NT2/D1 (cell line): ENCODE data around the gene ZNF70.

Experiments used
- DNase-seq: peaks from one replicate; pipeline ENCODE4 v3.0.0-alpha.2; 2011; ENCODE audit warnings: low read depth, low spot score
- H3K27me3 ChIP-seq: 2 replicates; pipeline ENCODE4 v1.6.0; 2011; ENCODE audit warnings: mild to moderate bottlenecking; ENCODE audit not compliant: insufficient read length, insufficient read depth
- H3K36me3 ChIP-seq: 2 replicates; pipeline ENCODE4 v1.6.1; 2011; ENCODE audit warnings: mild to moderate bottlenecking, low read length, mixed read lengths; ENCODE audit not compliant: insufficient read depth, insufficient read length
- H3K4me1 ChIP-seq: 2 replicates; pipeline ENCODE4 v1.5.1; 2011; ENCODE audit not compliant: insufficient read depth, insufficient read length
- H3K4me3 ChIP-seq: 2 replicates; pipeline ENCODE4 v1.5.1; 2011; ENCODE audit warnings: low read depth; ENCODE audit not compliant: insufficient read length
- H3K9ac ChIP-seq: 2 replicates; pipeline ENCODE4 v1.6.0; 2011; ENCODE audit warnings: low read depth; ENCODE audit not compliant: insufficient read length
- H3K9me3 ChIP-seq: 2 replicates; pipeline ENCODE4 v1.5.1; 2011; ENCODE audit warnings: mild to moderate bottlenecking, low read length; ENCODE audit not compliant: insufficient read depth
- SUZ12 ChIP-seq: IDR thresholded peaks from 2 replicates; pipeline ENCODE4 v1.6.1; 2011; ENCODE audit not compliant: insufficient read length, insufficient read depth; ENCODE audit errors: extremely low read depth
- YY1 ChIP-seq: IDR thresholded peaks from 2 replicates; pipeline ENCODE4 v1.6.1; 2011; ENCODE audit not compliant: insufficient read length, insufficient read depth
- ZNF274 ChIP-seq: IDR thresholded peaks from 2 replicates; pipeline ENCODE4 v1.6.1; 2011; ENCODE audit warnings: mild to moderate bottlenecking, low read depth, low read length

ZNF70 gene

DNA sequence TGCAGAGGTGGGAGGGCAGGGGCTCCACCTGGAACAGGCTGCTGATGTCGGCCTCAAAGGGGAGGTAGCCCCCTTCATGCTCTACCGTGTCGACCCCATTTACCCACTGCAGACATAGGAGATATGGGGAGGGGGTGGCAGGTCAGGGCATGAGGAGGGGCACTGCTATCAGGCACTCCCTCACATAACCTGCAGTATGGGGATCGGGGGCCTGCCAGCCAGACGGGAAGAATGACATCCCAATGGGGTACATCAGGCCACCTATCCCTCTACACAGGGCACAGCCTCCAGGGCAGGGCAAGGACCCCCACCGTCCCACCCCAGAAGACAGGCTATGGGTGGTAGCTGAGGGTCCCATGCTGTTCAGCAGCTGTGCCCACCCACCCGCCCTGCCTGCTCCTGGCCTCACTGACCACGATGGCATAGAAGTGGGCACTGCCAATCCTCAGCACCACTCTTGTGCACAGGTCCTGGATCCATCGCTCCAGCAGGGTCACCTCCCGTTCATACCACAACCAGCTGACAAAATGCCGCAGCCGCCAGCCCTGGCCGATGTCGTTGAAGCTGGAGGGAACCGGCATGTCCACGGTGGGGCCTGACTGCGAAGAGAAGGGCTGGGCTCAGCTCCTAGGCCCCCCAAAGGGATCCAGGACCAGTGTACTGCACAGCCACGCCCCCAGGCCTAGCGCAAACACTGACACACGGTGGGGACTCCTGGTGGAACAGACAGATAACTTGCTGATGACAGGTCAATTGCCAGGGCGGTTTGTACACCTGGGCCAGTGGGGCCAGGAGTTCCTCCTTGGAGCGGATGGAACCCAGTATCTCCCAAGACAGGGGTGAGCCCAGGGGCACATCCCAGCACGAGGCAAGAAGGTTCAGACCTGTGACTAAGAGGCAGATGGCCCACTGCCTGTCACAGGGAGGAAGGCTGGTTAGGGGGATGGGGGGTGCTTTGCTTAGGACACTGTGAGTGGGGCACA is 36.0 kb downstream of the ZNF70 start:
- H3K27me3 ChIP-seq: no peaks in the 10 kb centered on the region
- H3K4me1 ChIP-seq: no peaks in the 10 kb centered on the region
- no peak overlapping the region for H3K4me3 ChIP-seq
- peaks cover 15% of the 10 kb centered on the region for H3K36me3 ChIP-seq
- H3K9ac ChIP-seq: no peak overlapping the region
- H3K9me3 ChIP-seq: no peaks in the 10 kb centered on the region
- TF ChIP-seq SUZ12 (no peak), YY1 (no peak), ZNF274 (no peak)
- DNase-seq: no peak

GRCh38 chr22:23713696-23714595 is 37.0 kb downstream of the ZNF70 start:
- Histone ChIP-seq H3K4me3 (no peak overlapping the region), H3K36me3 (peaks cover 15% of the 10 kb centered on the region), H3K4me1 (no peaks in the 10 kb centered on the region), H3K27me3 (no peaks in the 10 kb centered on the region), H3K9ac (no peak overlapping the region), H3K9me3 (no peaks in the 10 kb centered on the region)
- TF ChIP-seq ZNF274 (no peak), YY1 (no peak), SUZ12 (no peak)
- DNase-seq: no peak

GRCh38 chr22:23712256-23712655 is 38.7 kb downstream of the ZNF70 start:
- no peak overlapping the region for H3K9ac ChIP-seq
- H3K36me3 ChIP-seq: peaks cover 16% of the 10 kb centered on the region
- no peak overlapping the region for H3K4me3 ChIP-seq
- no peaks in the 10 kb centered on the region for H3K4me1 ChIP-seq
- no peaks in the 10 kb centered on the region for H3K9me3 ChIP-seq
- H3K27me3 ChIP-seq: no peaks in the 10 kb centered on the region
- TF ChIP-seq YY1: no peak
- TF ChIP-seq SUZ12: no peak
- no peak for TF ChIP-seq ZNF274
- no peak for DNase-seq

GRCh38 chr22:23709107-23709506 is 41.8 kb downstream of the ZNF70 start:
- Histone ChIP-seq H3K27me3 (no peaks in the 10 kb centered on the region), H3K4me1 (no peaks in the 10 kb centered on the region), H3K4me3 (no peak overlapping the region), H3K9ac (no peak overlapping the region), H3K36me3 (peaks cover 22% of the 10 kb centered on the region), H3K9me3 (no peaks in the 10 kb centered on the region)
- TF ChIP-seq SUZ12: no peak
- TF ChIP-seq ZNF274: no peak
- no peak for TF ChIP-seq YY1
- DNase-seq: no peak

DNA sequence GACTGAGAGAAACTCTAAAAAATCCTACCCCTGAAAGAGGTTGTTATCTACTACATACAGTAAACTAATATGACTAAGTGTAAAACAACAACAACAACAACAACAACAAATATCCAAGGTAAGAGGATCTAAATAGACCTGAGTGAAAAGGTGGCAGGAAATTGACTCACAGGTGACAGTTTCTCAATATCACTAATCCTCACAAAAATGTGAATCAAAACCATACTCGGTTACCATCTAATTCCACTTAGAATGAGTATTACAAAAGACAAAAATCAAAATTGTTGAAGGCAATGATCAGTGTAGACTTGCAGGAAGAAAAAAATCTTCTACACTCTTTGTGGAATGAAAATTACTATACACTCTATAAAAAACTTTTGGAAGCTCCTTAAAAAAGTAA is 42.6 kb downstream of the ZNF70 start:
- Histone ChIP-seq H3K36me3 (peaks cover 17% of the 10 kb centered on the region), H3K9me3 (no peaks in the 10 kb centered on the region), H3K27me3 (no peaks in the 10 kb centered on the region), H3K9ac (no peak overlapping the region), H3K4me1 (no peaks in the 10 kb centered on the region), H3K4me3 (no peak overlapping the region)
- TF ChIP-seq SUZ12 (no peak), YY1 (no peak), ZNF274 (no peak)
- no peak for DNase-seq

- H3K27me3 ChIP-seq: no peaks in the 10 kb centered on the region
- H3K4me3 ChIP-seq: no peak overlapping the region
- DNase-seq: no peak
- peaks cover 12% of the 10 kb centered on the region for H3K36me3 ChIP-seq
- TF ChIP-seq ZNF274 (no peak), YY1 (no peak), SUZ12 (no peak)
- no peaks in the 10 kb centered on the region for H3K9me3 ChIP-seq
- H3K9ac ChIP-seq: no peak overlapping the region
- no peaks in the 10 kb centered on the region for H3K4me1 ChIP-seq
These were observed 45.6 kb downstream of the ZNF70 start for GRCh38 chr22:23705358-23705757.

GRCh38 chr22:23704829-23705228 is 46.1 kb downstream of the ZNF70 start:
- Histone ChIP-seq H3K9ac (no peak overlapping the region), H3K27me3 (no peaks in the 10 kb centered on the region), H3K9me3 (no peaks in the 10 kb centered on the region), H3K4me1 (no peaks in the 10 kb centered on the region), H3K36me3 (peaks cover 12% of the 10 kb centered on the region), H3K4me3 (no peak overlapping the region)
- TF ChIP-seq YY1 (no peak), ZNF274 (no peak), SUZ12 (no peak)
- no peak for DNase-seq
